Upper lobe of left lung (tissue), 4 donors: ENCODE results near the gene DERA.

Experiments
- CTCF ChIP-seq, 6 experiments: fragments of 450-650 bp in 4 of 6; fragments of 200-600 bp in 2 of 6; sonication (generic) in 2 of 6; IDR thresholded peaks; one replicate each; pipeline ENCODE4 v1.5.1; 2016 to 2019; ENCODE audit warnings: antibody characterized with exemption in 6 of 6
- EP300 ChIP-seq, 4 donors: sonication (generic); formaldehyde crosslinking; IDR thresholded peaks; one replicate each; pipeline ENCODE4 v1.5.1; 2017; ENCODE audit warnings: antibody characterized with exemption in 4 of 4, control low read depth in 2 of 4
- POLR2A ChIP-seq, 4 donors: fragments of 450-650 bp; IDR thresholded peaks; one replicate each; pipeline ENCODE4 v1.5.1; 2016 to 2017; ENCODE audit warnings: antibody characterized with exemption in 4 of 4, mild to moderate bottlenecking in 2 of 4
- POLR2AphosphoS5 ChIP-seq, 2 donors: sonication (generic); formaldehyde crosslinking; IDR thresholded peaks; one replicate each; pipeline ENCODE4 v1.5.1; 2017; ENCODE audit warnings: antibody characterized with exemption in 2 of 2

- TF ChIP-seq CTCF (IDR thresholded peaks at IDR 0.05) (peak in 2 of 6 experiments; percentile 7 to 9), EP300 (IDR thresholded peaks at IDR 0.05) (peak in 1 of 4 donors; percentile 61), POLR2AphosphoS5 (IDR thresholded peaks at IDR 0.05) (peak; percentile 97 to 98), POLR2A (IDR thresholded peaks at IDR 0.05) (peak; percentile 56 to 100 (median 98))
These were observed 28.8 kb upstream of the DERA start, which contains the start of gene STRAP for GRCh38 chr12:15882118-15882971.
